HG03097 (cell line): ENCODE data around the gene ARHGAP31.
"Not testable (repeated sequence)": the region's sequence is repeated elsewhere in the genome, so short reads cannot be mapped to it uniquely, and the experiment has no call there.

Source experiments
- ATAC-seq: cut with Tn5 transposase; IDR thresholded peaks from one replicate; pipeline ENCODE4 v1.9.1; 2021; ENCODE audit not compliant: unreplicated experiment, low FRiP score

The ARHGAP31 gene

GRCh38 chr3:119294696-119295671 is 801 bp downstream of the ARHGAP31 start:
- ATAC-seq = peak; percentile 13

- no peak for ATAC-seq
Measured at GRCh38 chr3:119295816-119296726, 1.9 kb downstream of the ARHGAP31 start.

- no peak for ATAC-seq
Measured at GRCh38 chr3:119296727-119297122, 2.5 kb downstream of the ARHGAP31 start.

GRCh38 chr3:119297169-119297568 is 3.0 kb downstream of the ARHGAP31 start:
- ATAC-seq = no peak

GRCh38 chr3:119298565-119298941 is 4.4 kb downstream of the ARHGAP31 start:
- ATAC-seq = no peak

- ATAC-seq = no peak
Measured at GRCh38 chr3:119300991-119301391, 6.8 kb downstream of the ARHGAP31 start.

- ATAC-seq = no peak
Measured at GRCh38 chr3:119301662-119302061, 7.5 kb downstream of the ARHGAP31 start.

- no peak for ATAC-seq
Measured at GRCh38 chr3:119302697-119303551, 8.7 kb downstream of the ARHGAP31 start.

- no peak for ATAC-seq
Measured at GRCh38 chr3:119304201-119304713, 10.1 kb downstream of the ARHGAP31 start.

- no peak for ATAC-seq
Measured at GRCh38 chr3:119305286-119305685, 11.1 kb downstream of the ARHGAP31 start.

GRCh38 chr3:119306378-119306777 is 12.2 kb downstream of the ARHGAP31 start:
- not testable (repeated sequence) for ATAC-seq

GRCh38 chr3:119308355-119308754 is 14.2 kb downstream of the ARHGAP31 start:
- no peak for ATAC-seq

- no peak for ATAC-seq
Measured at GRCh38 chr3:119309591-119309990, 15.4 kb downstream of the ARHGAP31 start.

GRCh38 chr3:119310071-119310470 is 15.9 kb downstream of the ARHGAP31 start:
- ATAC-seq = no peak

GRCh38 chr3:119311081-119311925 is 17.1 kb downstream of the ARHGAP31 start:
- ATAC-seq = no peak

- ATAC-seq = no peak
Measured at GRCh38 chr3:119313461-119313860, 19.3 kb downstream of the ARHGAP31 start.

- ATAC-seq = no peak
Measured at GRCh38 chr3:119314821-119315220, 20.6 kb downstream of the ARHGAP31 start.

GRCh38 chr3:119315600-119316312 is 21.6 kb downstream of the ARHGAP31 start:
- no peak for ATAC-seq

- ATAC-seq = no peak
Measured at GRCh38 chr3:119316313-119316670, 22.1 kb downstream of the ARHGAP31 start.
